CD4-positive, alpha-beta memory T cell (primary cell): ENCODE measurements around the gene GRHL3. TPM values are rescaled to one million over a fixed set of nuclear protein-coding genes. Genes with fewer than 3 reads are reported as not detected.

ENCODE experiments used
- CTCF ChIA-PET: fragments of 350-600 bp; sonication (Branson Sonifier 250); formaldehyde crosslinking; loops from one replicate; lab custom pipeline; 2021; ENCODE audit warnings: inconsistent platforms; ENCODE audit not compliant: partially characterized antibody; lab: Charles Lee
- POLR2A ChIA-PET: fragments of 350-600 bp; sonication (Branson Sonifier 250); formaldehyde crosslinking; loops from one replicate; lab custom pipeline; 2021; ENCODE audit not compliant: partially characterized antibody; lab: Charles Lee
- DNase-seq, 5 donors: peaks; one replicate each; pipeline versions ENCODE4 v3.0.0 to v3.0.0-alpha.2; 2020 to 2022; ENCODE audit warnings: mixed read lengths in 1 of 5
- H3K27ac ChIP-seq: one replicate; pipeline ENCODE4 v1.7.0; 2013; ENCODE audit warnings: low read depth, low read length
- H3K27me3 ChIP-seq: 2 replicates; pipeline ENCODE4 v1.7.0; 2013; ENCODE audit warnings: mild to moderate bottlenecking, low read length, moderate library complexity; ENCODE audit not compliant: insufficient read depth
- H3K36me3 ChIP-seq: 2 replicates; pipeline ENCODE4 v1.7.0; 2013; ENCODE audit warnings: mild to moderate bottlenecking, low read length, moderate library complexity; ENCODE audit not compliant: insufficient read depth
- H3K4me1 ChIP-seq: 2 replicates; pipeline ENCODE4 v1.7.0; 2013; ENCODE audit warnings: mild to moderate bottlenecking, low read length, moderate library complexity; ENCODE audit not compliant: insufficient read depth
- H3K4me3 ChIP-seq, 2 donors: one replicate each; pipeline ENCODE4 v1.7.0; 2013; ENCODE audit warnings: low read length in 2 of 2, mild to moderate bottlenecking in 1 of 2
- H3K9me3 ChIP-seq, 2 donors: one replicate each; pipeline ENCODE4 v1.7.0; 2013; ENCODE audit warnings: low read length in 2 of 2, control low read depth in 1 of 2; ENCODE audit not compliant: control insufficient read depth in 1 of 2
- H3K27ac Mint-ChIP-seq, 7 donors: one replicate each; pipeline ENCODE4 v1.8.0; 2020 to 2021; ENCODE audit warnings: mixed read lengths in 7 of 7, mild to moderate bottlenecking in 6 of 7, inconsistent platforms in 3 of 7, moderate library complexity in 3 of 7
- H3K27me3 Mint-ChIP-seq, 2 donors: one replicate each; pipeline ENCODE4 v1.8.0; 2020 to 2021; ENCODE audit warnings: mixed read lengths in 2 of 2
- H3K36me3 Mint-ChIP-seq, 2 donors: one replicate each; pipeline ENCODE4 v1.8.0; 2020 to 2021; ENCODE audit warnings: mixed read lengths in 2 of 2, inconsistent platforms in 1 of 2, mild to moderate bottlenecking in 1 of 2
- H3K4me1 Mint-ChIP-seq, 4 donors: one replicate each; pipeline ENCODE4 v1.8.0; 2020 to 2021; ENCODE audit warnings: mixed read lengths in 4 of 4, mild to moderate bottlenecking in 1 of 4
- H3K4me3 Mint-ChIP-seq, 8 donors: one replicate each; pipeline ENCODE4 v1.8.0; 2020 to 2021; ENCODE audit warnings: mixed read lengths in 8 of 8, mild to moderate bottlenecking in 7 of 8, moderate library complexity in 6 of 8, inconsistent platforms in 3 of 8
- H3K9me3 Mint-ChIP-seq, 8 donors: one replicate each; pipeline ENCODE4 v1.8.0; 2020 to 2021; ENCODE audit warnings: mixed read lengths in 8 of 8, mild to moderate bottlenecking in 5 of 8, inconsistent platforms in 3 of 8, moderate library complexity in 1 of 8
- intact Hi-C: fragments of 100-400 bp; cut with micrococcal nuclease; formaldehyde crosslinking; loops from one replicate; pipeline ENCODE4 v1.15.1; 2023
- polyA plus RNA-seq, 2 donors: library from polyadenylated mRNA; unstranded; fragments of 300-500 nt; fragmentation: Illumina TruSeq; gene quantifications; one replicate each; pipeline ENCODE4 v1.2.3, GENCODE V29; 2021
- total RNA-seq, 2 experiments: library from RNA; stranded (reverse); gene quantifications; one replicate each; pipeline ENCODE4 v1.2.3, GENCODE V29; 2021

GRHL3 gene
- total and polyA plus RNA-seq, 4 experiments from 2014 or later: not detected

- peaks cover 19% of the 10 kb centered on the region for H3K4me1 ChIP-seq
- H3K4me3 ChIP-seq: no peak overlapping the region
- no peak for DNase-seq
- intact Hi-C loops: no loop called here
- no peak overlapping the region for H3K27ac ChIP-seq
- Mint-ChIP-seq H3K27ac (no peak overlapping the region), H3K9me3 (no peaks in the 10 kb centered on the region), H3K36me3 (peaks cover 8 to 12% of the 10 kb centered on the region in 2 donors), H3K27me3 (no peaks in the 10 kb centered on the region), H3K4me3 (no peak overlapping the region), H3K4me1 (peaks cover 13 to 23% (median 16%) of the 10 kb centered on the region in 4 donors)
- H3K9me3 ChIP-seq: no peaks in the 10 kb centered on the region
- ChIA-PET CTCF (interaction anchor here (0.9 to 5.2 kb wide), 2 partner anchors 8 to 233 kb away, joined by 3 to 29 read pairs; no protein-coding TSS in a partner anchor), POLR2A (interaction anchor here (1.0 kb wide), 1 partner anchor 181 kb away, joined by 4 read pairs; no protein-coding TSS in a partner anchor)
- no peaks in the 10 kb centered on the region for H3K36me3 ChIP-seq
- H3K27me3 ChIP-seq: no peaks in the 10 kb centered on the region
Observed at GRCh38 chr1:24383381-24383940, 64.3 kb downstream of the GRHL3 start.

GRCh38 chr1:24384251-24385090, 65.3 kb downstream of the GRHL3 start:
- DNase-seq: peak in 1 of 5 donors; percentile 17
- peaks cover 6 to 8% of the 10 kb centered on the region in 2 donors for H3K36me3 Mint-ChIP-seq
- H3K4me3 Mint-ChIP-seq: peak overlapping the region in 6 of 8 donors; percentile 23 to 69 (median 52)
- H3K9me3 Mint-ChIP-seq: no peaks in the 10 kb centered on the region
- no peaks in the 10 kb centered on the region for H3K27me3 Mint-ChIP-seq
- Histone ChIP-seq H3K4me1 (peaks cover 19% of the 10 kb centered on the region), H3K27me3 (no peaks in the 10 kb centered on the region), H3K27ac (no peak overlapping the region), H3K36me3 (no peaks in the 10 kb centered on the region), H3K9me3 (no peaks in the 10 kb centered on the region), H3K4me3 (no peak overlapping the region)
- ChIA-PET CTCF (interaction anchor here (0.9 to 5.9 kb wide), 5 partner anchors 9 to 234 kb away, joined by 3 to 76 read pairs (median 5); no protein-coding TSS in a partner anchor), POLR2A (interaction anchor here (1.0 kb wide), 1 partner anchor 182 kb away, joined by 4 read pairs; no protein-coding TSS in a partner anchor)
- H3K4me1 Mint-ChIP-seq: peaks cover 13 to 23% (median 16%) of the 10 kb centered on the region in 4 donors
- intact Hi-C loops: no loop called here
- H3K27ac Mint-ChIP-seq: peak overlapping the region in 5 of 7 donors; percentile 5 to 81 (median 75)

- Histone ChIP-seq H3K4me1 (peaks cover 19% of the 10 kb centered on the region), H3K36me3 (no peaks in the 10 kb centered on the region), H3K27ac (no peak overlapping the region), H3K27me3 (no peaks in the 10 kb centered on the region), H3K9me3 (no peaks in the 10 kb centered on the region), H3K4me3 (no peak overlapping the region)
- Mint-ChIP-seq H3K4me1 (peaks cover 13 to 23% (median 16%) of the 10 kb centered on the region in 4 donors), H3K36me3 (peaks cover 4% of the 10 kb centered on the region in 2 donors), H3K27me3 (no peaks in the 10 kb centered on the region), H3K27ac (peak overlapping the region in 6 of 7 donors; percentile 3 to 85 (median 47)), H3K4me3 (peak overlapping the region in 1 of 8 donors; percentile 10), H3K9me3 (no peaks in the 10 kb centered on the region)
- POLR2A ChIA-PET: interaction anchor here (1.3 kb wide), 1 partner anchor 184 kb away, joined by 3 read pairs; no protein-coding TSS in a partner anchor
- intact Hi-C loops: no loop called here
- peak in 3 of 5 donors; percentile 14 to 36 (median 19) for DNase-seq
- CTCF ChIA-PET: interaction anchor here (1.2 to 5.9 kb wide), 4 partner anchors 180 to 235 kb away, joined by 4 to 76 read pairs (median 8); no protein-coding TSS in a partner anchor
Observed at GRCh38 chr1:24385160-24385940, 66.2 kb downstream of the GRHL3 start.

- H3K4me3 ChIP-seq: no peak overlapping the region
- intact Hi-C loops: no loop called here
- Mint-ChIP-seq H3K9me3 (no peaks in the 10 kb centered on the region), H3K4me3 (no peak overlapping the region), H3K27me3 (no peaks in the 10 kb centered on the region), H3K27ac (peak overlapping the region in 1 of 7 donors; percentile 18), H3K4me1 (peaks cover 14 to 25% (median 18%) of the 10 kb centered on the region in 4 donors), H3K36me3 (peaks cover 4% of the 10 kb centered on the region in 2 donors)
- no peak for DNase-seq
- H3K27ac ChIP-seq: no peak overlapping the region
- H3K27me3 ChIP-seq: no peaks in the 10 kb centered on the region
- no peaks in the 10 kb centered on the region for H3K36me3 ChIP-seq
- ChIA-PET CTCF (interaction anchor here (1.2 to 5.9 kb wide), 3 partner anchors 187 to 236 kb away, joined by 4 to 76 read pairs (median 12); no protein-coding TSS in a partner anchor), POLR2A (interaction anchor here (1.3 kb wide), 1 partner anchor 184 kb away, joined by 3 read pairs; no protein-coding TSS in a partner anchor)
- peaks cover 23% of the 10 kb centered on the region for H3K4me1 ChIP-seq
- H3K9me3 ChIP-seq: no peaks in the 10 kb centered on the region
Observed at GRCh38 chr1:24386241-24386640, 67.1 kb downstream of the GRHL3 start.

GRCh38 chr1:24386931-24387330, 67.8 kb downstream of the GRHL3 start:
- Mint-ChIP-seq H3K9me3 (no peaks in the 10 kb centered on the region), H3K27me3 (no peaks in the 10 kb centered on the region), H3K4me1 (peaks cover 20 to 32% (median 24%) of the 10 kb centered on the region in 4 donors), H3K36me3 (peaks cover 3 to 4% of the 10 kb centered on the region in 2 donors), H3K4me3 (no peak overlapping the region), H3K27ac (no peak overlapping the region)
- Histone ChIP-seq H3K4me3 (no peak overlapping the region), H3K27ac (no peak overlapping the region), H3K9me3 (no peaks in the 10 kb centered on the region), H3K36me3 (no peaks in the 10 kb centered on the region), H3K27me3 (no peaks in the 10 kb centered on the region), H3K4me1 (peaks cover 30% of the 10 kb centered on the region)
- POLR2A ChIA-PET: no interaction called here
- CTCF ChIA-PET: interaction anchor here (5.9 kb wide), 1 partner anchor 187 kb away, joined by 76 read pairs; no protein-coding TSS in a partner anchor
- no peak for DNase-seq
- intact Hi-C loops: no loop called here

GRCh38 chr1:24387636-24388175, 68.5 kb downstream of the GRHL3 start:
- no peaks in the 10 kb centered on the region for H3K27me3 Mint-ChIP-seq
- no peaks in the 10 kb centered on the region for H3K9me3 Mint-ChIP-seq
- CTCF ChIA-PET: interaction anchor here (5.9 kb wide), 1 partner anchor 188 kb away, joined by 76 read pairs; no protein-coding TSS in a partner anchor
- DNase-seq: no peak
- peak overlapping the region in 1 of 7 donors; percentile 72 for H3K27ac Mint-ChIP-seq
- H3K27me3 ChIP-seq: no peaks in the 10 kb centered on the region
- H3K27ac ChIP-seq: no peak overlapping the region
- H3K36me3 Mint-ChIP-seq: peaks cover 3 to 4% of the 10 kb centered on the region in 2 donors
- no peak overlapping the region for H3K4me3 Mint-ChIP-seq
- intact Hi-C loops: no loop called here
- no peaks in the 10 kb centered on the region for H3K36me3 ChIP-seq
- H3K4me1 Mint-ChIP-seq: peaks cover 28 to 40% (median 32%) of the 10 kb centered on the region in 4 donors
- no peak overlapping the region for H3K4me3 ChIP-seq
- POLR2A ChIA-PET: no interaction called here
- H3K4me1 ChIP-seq: peaks cover 38% of the 10 kb centered on the region
- H3K9me3 ChIP-seq: no peaks in the 10 kb centered on the region
